HG03280 (cell line): Measurements from ENCODE around the gene RPH3AL.
"Not testable (repeated sequence)": the region's sequence is repeated elsewhere in the genome, so short reads cannot be mapped to it uniquely, and the experiment has no call there.

ENCODE experiments used
- ATAC-seq: cut with Tn5 transposase; IDR thresholded peaks from one replicate; pipeline ENCODE4 v1.9.1; 2021; ENCODE audit warnings: mild to moderate bottlenecking, moderate library complexity; ENCODE audit not compliant: unreplicated experiment

Gene RPH3AL

DNA sequence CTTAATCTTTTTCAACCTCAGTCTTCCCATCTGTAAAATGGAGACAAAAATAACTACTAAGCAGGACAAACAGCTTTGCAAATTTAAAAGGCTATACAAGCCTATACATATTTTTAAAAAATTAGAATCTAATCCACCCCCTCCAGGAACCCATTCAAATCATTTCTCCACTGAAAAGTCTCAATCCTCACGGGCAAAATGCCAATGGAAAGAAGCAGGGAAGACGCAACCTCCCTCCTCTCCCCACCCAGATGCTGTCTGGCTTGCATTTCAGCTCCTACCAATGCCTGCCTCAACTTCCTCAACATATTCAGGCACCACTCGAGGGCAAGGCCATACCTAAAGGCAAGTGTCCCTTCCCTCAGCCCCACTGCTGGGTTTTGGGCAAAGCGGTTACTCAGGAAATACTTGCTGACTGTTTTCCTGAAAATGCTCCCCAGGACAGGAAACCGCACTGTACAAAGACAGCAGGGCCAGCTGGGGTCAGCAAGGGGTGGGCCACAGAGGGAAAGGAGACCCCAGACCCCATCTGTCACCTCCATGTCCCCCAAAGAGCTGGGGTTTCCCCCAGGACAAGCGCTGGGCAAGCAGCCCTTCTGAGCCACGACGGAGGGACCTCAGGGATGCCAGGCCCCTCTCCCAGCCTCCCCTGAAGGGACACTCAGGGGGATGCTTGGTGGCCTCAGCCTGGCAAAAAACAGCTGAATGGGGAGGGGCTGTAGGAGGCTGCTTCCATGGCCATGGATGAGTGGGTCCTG is 123.5 kb downstream of the RPH3AL start:
- no peak for ATAC-seq

DNA sequence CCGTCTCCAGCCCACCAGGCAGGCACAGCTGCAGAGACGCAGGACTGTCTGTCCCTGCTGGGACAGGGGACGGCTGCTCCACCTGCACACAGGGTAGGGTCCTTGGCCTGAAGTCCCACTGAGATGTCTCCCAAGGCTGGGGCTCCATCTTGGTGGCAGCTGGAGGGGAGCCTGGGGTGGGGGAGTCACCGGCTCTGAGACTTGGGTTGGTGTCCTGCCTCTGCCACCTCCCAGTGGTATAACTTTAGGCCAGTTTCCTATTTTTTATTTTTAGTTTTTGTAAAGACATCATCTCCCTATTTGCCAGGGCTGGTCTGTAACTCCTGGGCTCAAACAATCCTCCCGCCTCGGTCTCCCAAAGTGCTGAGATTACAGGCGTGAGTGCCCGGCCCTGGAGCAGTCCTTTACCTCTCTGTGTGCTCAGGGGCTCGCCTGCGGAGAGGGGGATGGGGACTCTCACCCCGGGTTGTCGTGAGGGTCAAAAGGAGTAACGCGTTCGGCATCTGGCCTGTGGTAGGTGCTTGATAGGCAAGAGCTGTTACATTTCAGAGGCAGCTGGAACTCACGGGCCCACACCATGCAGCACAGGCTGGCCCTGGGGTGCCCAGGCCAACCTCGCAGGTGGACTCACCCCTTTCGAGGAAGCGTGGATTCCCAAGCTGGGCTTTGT is 124.5 kb downstream of the RPH3AL start:
- no peak for ATAC-seq

DNA sequence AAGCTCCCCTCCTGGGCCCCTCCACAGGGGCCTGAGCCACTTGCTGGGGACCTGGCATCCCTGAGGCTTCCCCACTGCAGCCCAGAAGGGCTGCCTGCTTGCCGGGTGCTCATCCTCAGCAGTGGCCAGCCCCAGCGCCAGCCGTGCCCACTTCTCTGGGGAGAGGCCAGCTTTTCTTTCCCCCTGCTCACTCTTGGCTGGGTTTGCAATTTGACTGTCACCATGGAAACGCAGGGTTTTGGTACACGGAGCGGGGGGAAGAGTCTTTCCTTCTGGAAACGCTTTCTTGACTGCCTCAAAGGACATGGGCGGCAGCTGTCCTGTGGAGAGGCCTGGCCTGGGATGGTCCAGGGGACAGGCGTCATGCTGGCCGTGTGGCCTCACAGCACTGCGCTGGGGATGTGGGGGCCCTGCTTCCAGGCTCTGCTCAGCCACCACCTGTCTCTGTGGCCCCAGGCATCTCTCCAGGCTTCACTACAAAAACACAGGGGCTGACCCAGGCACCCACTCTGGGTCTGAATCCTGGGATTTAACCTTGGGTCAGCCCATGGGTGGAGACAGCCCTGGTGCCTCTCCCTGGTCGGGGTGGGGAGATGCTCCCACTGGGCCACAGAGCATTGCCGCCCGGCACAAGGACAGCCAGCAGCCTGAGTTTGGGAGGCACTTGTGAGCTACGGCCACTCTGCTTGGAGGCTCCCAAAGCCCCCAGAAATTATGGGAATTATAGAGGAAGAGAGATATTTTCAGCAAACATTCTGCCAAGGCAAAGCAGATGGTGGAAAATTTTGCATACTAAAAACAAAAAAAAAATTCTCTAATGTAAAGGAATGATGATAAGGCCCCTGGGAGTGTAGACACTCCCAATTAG is 125.3 kb downstream of the RPH3AL start:
- ATAC-seq: no peak

GRCh38 chr17:226108-227077 is 126.2 kb downstream of the RPH3AL start:
- ATAC-seq: no peak

GRCh38 chr17:225551-225950 is 127.1 kb downstream of the RPH3AL start:
- no peak for ATAC-seq

GRCh38 chr17:224576-224975 is 128.0 kb downstream of the RPH3AL start:
- ATAC-seq: not testable (repeated sequence)

DNA sequence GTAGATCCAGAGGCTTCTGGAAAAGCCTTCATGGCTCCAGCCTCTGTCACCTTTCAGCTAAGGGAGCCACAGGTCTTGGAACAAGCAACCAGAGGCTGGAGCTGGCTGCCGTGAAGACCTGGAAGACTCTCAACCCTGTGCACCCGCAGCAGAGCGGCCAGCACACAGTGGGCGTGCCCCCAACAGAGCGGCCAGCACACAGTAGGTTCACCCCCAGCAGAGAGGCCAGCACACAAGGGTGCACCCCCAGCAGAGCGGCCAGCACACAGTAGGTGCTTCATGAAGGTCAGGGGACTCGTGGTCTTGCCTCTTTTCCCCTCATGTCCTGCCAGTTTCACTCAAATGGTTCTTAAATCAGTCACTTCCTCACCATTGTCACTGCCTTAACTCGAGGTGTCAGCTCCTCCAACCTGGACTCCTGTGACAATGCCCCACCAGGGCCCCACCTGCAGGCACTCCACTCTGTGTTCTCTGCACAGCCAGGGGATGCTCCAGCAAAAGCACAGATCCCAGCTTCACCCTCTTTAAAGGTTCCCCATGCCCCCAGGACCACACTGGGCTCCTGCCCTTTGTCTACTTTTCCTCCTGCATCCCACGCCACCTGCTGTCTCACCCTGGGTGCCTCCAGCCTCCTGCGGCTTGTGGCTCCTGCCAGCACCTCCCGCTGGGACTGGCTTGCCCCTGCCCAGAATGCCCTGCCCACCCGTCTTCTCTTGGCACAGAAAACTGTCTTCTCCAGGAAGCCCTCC is 128.7 kb downstream of the RPH3AL start:
- no peak for ATAC-seq

DNA sequence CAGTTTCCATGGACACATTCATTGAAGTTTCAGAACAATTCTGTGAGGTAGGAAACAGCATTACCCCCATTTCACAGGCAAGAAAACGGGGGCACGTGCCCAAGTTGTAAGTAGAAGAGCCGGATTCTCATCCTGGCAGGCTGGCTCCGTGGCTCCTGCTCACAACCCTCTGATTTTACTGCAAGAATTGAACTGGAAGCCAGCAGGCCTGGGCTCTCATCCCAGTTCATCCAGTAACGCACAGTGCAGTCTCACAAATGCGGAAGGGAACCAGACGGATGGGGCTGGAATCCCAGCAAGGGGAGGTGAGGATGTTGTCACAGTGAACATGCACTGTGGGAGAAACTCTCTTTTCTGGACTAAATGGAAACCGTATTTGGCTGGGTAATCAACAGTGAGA is 130.4 kb downstream of the RPH3AL start:
- ATAC-seq: no peak

GRCh38 chr17:219696-220095 is 132.9 kb downstream of the RPH3AL start:
- no peak for ATAC-seq

GRCh38 chr17:218432-219110 is 134.0 kb downstream of the RPH3AL start:
- ATAC-seq: no peak

DNA sequence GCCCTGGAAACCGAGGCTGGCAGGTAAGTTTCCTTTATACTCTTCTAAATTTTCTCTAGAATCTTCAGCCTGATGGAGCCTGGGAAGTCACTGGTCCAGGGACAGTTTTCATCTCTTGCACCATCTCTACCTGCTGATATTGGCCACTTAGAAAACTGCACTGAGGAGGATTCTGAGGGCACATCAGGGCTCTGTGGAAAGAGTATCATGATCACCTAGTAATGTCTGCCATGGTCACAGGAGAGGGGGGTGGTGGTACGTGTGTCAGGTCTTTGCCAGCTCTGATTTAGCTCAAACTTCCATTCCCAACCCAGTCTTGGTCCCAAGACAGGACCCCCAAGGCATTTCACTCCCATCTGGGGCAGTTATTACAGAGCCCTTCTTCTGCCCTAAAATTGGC is 136.0 kb downstream of the RPH3AL start:
- no peak for ATAC-seq

- ATAC-seq: not testable (repeated sequence)
Measured at GRCh38 chr17:215563-216478, 136.8 kb downstream of the RPH3AL start.

- no peak for ATAC-seq
Measured at GRCh38 chr17:214881-215331, 137.7 kb downstream of the RPH3AL start.

- ATAC-seq: no peak
Measured at GRCh38 chr17:213286-214105, 139.1 kb downstream of the RPH3AL start.

- no peak for ATAC-seq
Measured at GRCh38 chr17:210402-210801, 142.2 kb downstream of the RPH3AL start.

DNA sequence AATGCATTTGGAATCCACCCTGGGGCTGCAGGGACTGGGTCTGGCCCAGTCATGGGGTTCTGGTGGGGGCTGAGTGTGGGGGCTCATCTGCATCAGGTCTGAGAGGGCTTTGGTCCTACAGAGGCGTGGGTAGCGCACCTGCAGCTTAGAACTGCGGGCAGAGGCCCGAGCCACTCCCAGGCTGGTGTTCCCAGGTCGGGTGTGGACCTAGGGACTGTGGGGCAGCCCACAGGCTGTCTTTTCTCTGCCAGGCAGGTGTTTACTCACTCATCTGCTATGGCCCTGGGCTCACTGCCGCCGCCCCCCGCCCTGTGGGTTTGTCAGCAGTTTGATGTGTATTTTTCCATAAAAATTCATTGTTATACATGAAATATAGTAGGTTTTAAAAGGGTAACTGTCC is 144.2 kb downstream of the RPH3AL start:
- no peak for ATAC-seq

DNA sequence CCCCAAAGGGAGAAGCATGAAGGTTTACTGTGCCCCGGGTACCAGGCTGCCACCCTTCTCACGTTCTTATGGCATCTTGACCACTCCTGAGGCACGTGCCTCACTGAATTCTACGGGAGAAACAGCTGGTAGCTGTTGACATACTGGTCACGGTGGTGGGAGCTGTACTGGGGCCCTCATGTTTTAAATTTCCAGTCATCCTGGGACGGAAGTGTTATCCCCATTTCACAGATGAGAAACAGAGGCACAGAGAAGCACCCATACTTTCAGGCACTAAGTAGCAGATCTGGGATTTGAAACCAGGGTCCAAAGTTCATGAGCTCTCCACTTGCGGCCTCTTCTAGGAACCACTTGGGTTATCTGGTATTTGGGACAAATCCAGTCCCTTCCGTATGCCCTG is 144.8 kb downstream of the RPH3AL start:
- ATAC-seq: no peak
